ENCODE measurements around the gene NFYB. TPM values are rescaled to one million over a fixed set of nuclear protein-coding genes. Genes with fewer than 3 reads are reported as not detected.

The NFYB gene
- 43.9 and 66.0 TPM in 2 replicates for total RNA-seq

DNA sequence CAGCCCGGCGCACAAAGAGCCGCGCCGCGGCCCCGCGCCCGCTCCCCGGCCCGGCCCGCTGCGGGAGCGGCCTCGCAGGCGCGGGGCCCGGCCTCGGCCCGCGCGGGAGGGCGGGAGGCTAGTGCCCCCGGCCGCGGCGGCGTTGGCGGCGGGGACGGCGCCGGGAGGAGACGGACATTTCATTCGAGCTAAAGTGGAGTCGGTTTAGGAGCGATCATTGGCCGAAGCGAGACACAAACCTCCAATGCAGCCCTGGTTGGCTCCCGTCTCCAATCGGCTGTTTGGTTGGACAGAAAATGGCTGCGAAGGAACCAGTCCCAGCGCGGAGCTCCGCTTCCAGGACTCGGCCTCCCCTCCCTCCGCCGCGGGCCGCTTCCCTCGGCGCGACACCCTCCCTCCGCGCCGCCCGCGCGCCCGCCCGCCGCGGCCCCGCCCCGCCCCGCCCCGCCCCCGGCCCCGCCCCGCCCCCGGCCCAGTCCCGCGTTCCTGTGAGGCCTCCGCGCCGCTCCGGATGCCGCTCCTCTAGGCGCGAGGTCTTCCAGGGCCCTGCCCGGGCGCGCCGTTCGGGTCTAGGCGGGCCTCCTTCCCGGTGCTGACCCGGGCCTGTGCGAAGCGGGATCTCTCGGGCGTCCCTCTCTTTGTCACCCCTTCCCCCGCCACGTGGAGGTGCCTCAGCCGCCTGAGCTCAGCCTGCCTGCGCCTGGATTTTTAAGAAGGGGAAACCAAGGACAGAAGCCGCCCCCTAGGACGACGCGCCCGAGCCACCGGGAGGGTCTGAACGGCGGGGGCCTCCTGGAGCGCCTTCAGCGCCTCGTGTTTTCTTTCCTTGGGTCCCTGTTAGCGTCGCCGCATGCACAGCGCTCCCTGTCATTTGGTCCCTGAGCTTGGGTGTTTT is at the start of gene NFYB:
TSS of gene NFYB (minus strand) at position 309 of the 895 bp plus-strand sequence. CDS start 2,757 bp downstream, outside the sequence.

Other genes starting within 250 kb of the NFYB start
- gene HSP90B1, start 207.8 kb downstream of the NFYB start, total RNA-seq: 659 and 745 TPM in 2 replicates
- gene TDG, start 172.3 kb downstream of the NFYB start, total RNA-seq: 8.1 and 10.4 TPM in 2 replicates
- 71.8 and 79.5 TPM in 2 replicates for gene GLT8D2, start 88.0 kb downstream of the NFYB start, total RNA-seq
- 14.3 and 20.8 TPM in 2 replicates for gene HCFC2, start 73.7 kb downstream of the NFYB start, total RNA-seq
- gene TXNRD1, start 77.6 kb upstream of the NFYB start, total RNA-seq: 478 and 515 TPM in 2 replicates
- gene EID3, start 165.5 kb upstream of the NFYB start, total RNA-seq: 4.7 and 7.2 TPM in 2 replicates